ENCODE results near the gene NTHL1. TPM values are rescaled to one million over a fixed set of nuclear protein-coding genes. Genes with fewer than 3 reads are reported as not detected.

NTHL1 gene
- total RNA-seq, 4 donors from 2014 or later, result 7.8 to 26.0 (median 10.0) TPM

GRCh38 chr16:2086812-2087747 is 39.4 kb upstream of the NTHL1 start:
- Histone ChIP-seq H3K4me3 (no peak overlapping the region), H3K9me3 (no peaks in the 10 kb centered on the region), H3K27ac (peak overlapping the region in 1 of 4 donors; percentile 9), H3K27me3 (no peaks in the 10 kb centered on the region), H3K36me3 (peaks cover 28 to 97% (median 32%) of the 10 kb centered on the region in 3 donors), H3K4me1 (peaks cover 18 to 96% (median 24%) of the 10 kb centered on the region in 3 donors)
- no peak for DNase-seq
- intact Hi-C loops (cut with DNase I), result no loop called here
- TF ChIP-seq, protein P1, sequence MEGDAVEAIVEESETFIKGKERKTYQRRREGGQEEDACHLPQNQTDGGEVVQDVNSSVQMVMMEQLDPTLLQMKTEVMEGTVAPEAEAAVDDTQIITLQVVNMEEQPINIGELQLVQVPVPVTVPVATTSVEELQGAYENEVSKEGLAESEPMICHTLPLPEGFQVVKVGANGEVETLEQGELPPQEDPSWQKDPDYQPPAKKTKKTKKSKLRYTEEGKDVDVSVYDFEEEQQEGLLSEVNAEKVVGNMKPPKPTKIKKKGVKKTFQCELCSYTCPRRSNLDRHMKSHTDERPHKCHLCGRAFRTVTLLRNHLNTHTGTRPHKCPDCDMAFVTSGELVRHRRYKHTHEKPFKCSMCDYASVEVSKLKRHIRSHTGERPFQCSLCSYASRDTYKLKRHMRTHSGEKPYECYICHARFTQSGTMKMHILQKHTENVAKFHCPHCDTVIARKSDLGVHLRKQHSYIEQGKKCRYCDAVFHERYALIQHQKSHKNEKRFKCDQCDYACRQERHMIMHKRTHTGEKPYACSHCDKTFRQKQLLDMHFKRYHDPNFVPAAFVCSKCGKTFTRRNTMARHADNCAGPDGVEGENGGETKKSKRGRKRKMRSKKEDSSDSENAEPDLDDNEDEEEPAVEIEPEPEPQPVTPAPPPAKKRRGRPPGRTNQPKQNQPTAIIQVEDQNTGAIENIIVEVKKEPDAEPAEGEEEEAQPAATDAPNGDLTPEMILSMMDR (IDR thresholded peaks at IDR 0.05), result no peak
- no peak for TF ChIP-seq POLR2A (IDR thresholded peaks at IDR 0.05)
- 64 to 70% methylated on average over 3 to 10 of the region's 30 CpGs for WGBS, 2 donors

DNA sequence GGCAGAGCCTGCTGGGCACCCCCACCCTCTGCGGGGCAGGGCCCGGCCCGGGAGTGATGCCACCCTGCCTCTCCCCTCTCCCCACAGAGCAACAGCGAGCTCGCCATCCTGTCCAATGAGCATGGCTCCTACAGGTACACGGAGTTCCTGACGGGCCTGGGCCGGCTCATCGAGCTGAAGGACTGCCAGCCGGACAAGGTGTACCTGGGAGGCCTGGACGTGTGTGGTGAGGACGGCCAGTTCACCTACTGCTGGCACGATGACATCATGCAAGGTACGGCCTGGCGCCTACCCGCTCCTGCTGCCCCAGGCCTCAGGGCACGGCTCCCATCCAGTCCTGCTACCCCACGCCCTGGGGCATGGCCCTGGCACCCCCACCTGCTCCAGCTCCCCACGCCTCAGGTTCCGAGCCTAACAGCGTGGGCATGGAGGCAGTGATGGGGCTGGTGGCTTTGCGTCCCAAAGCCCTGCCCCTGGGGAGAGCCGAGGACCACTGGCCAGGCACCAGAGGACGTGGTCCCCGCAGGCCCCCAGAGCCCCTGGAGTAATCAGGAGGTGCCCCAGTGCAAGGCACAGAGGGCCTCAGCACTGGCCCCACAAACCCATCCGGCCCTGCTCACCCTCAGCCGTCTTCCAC is 38.6 kb upstream of the NTHL1 start:
- intact Hi-C loops (cut with DNase I), result no loop called here
- no peaks in the 10 kb centered on the region for H3K9me3 ChIP-seq
- no peaks in the 10 kb centered on the region for H3K27me3 ChIP-seq
- peaks cover 28 to 97% (median 33%) of the 10 kb centered on the region in 3 donors for H3K36me3 ChIP-seq
- 90% methylated on average over 6 of the region's 27 CpGs; no CpG with 5 or more reads in 1 of the 2 donors for WGBS, 2 donors
- H3K4me1 ChIP-seq, result peaks cover 21 to 96% (median 21%) of the 10 kb centered on the region in 3 donors
- no peak for DNase-seq
- TF ChIP-seq POLR2A (IDR thresholded peaks at IDR 0.05), result no peak
- TF ChIP-seq, protein P1 (IDR thresholded peaks at IDR 0.05), result no peak
- H3K27ac ChIP-seq, result peak overlapping the region in 1 of 4 donors; percentile 9
- no peak overlapping the region for H3K4me3 ChIP-seq

DNA sequence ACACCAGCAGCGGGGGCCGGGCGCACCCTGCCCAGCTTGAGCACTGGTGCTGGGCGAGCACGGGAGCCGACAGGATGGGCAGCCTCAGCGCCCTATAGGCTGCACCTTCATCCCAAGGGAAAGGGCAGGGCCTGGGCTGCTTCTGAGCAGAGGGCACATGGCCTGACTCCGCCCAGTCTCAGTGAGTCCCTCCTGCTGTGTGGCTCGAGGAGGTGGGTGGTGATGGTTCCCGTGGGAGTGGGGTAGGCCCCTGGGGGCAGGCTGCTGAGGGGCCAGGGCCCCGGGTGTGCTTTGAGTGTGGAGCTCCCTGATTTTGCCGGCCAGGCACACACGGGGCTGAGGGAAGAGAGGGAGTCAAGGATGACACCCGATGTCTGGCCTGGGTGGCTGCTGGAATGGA is 38.0 kb upstream of the NTHL1 start:
- Histone ChIP-seq H3K27me3 (no peaks in the 10 kb centered on the region), H3K36me3 (peaks cover 31 to 100% (median 33%) of the 10 kb centered on the region in 3 donors), H3K9me3 (no peaks in the 10 kb centered on the region), H3K4me3 (no peak overlapping the region), H3K4me1 (peaks cover 19 to 93% (median 21%) of the 10 kb centered on the region in 3 donors), H3K27ac (no peak overlapping the region)
- TF ChIP-seq, protein P1 (IDR thresholded peaks at IDR 0.05), result no peak
- no peak for TF ChIP-seq POLR2A (IDR thresholded peaks at IDR 0.05)
- DNase-seq, result no peak
- intact Hi-C loops (cut with DNase I), result no loop called here
- 50 to 74% methylated on average over 3 to 9 of the region's 14 CpGs for WGBS, 2 donors

- DNase-seq, result no peak
- Histone ChIP-seq H3K27ac (peak overlapping the region in 1 of 4 donors; percentile 2), H3K27me3 (no peaks in the 10 kb centered on the region), H3K36me3 (peaks cover 26 to 100% (median 29%) of the 10 kb centered on the region in 3 donors), H3K4me1 (peaks cover 13 to 87% (median 21%) of the 10 kb centered on the region in 3 donors), H3K9me3 (no peaks in the 10 kb centered on the region), H3K4me3 (no peak overlapping the region)
- WGBS, 2 donors, result 100% methylated on average over 2 of the region's 29 CpGs; no CpG with 5 or more reads in 1 of the 2 donors
- intact Hi-C loops (cut with DNase I), result no loop called here
- TF ChIP-seq, protein P1 (IDR thresholded peaks at IDR 0.05), result no peak
- no peak for TF ChIP-seq POLR2A (IDR thresholded peaks at IDR 0.05)
These were observed 37.4 kb upstream of the NTHL1 start for GRCh38 chr16:2084895-2085625.
